ENCODE results near the gene TRAF2. TPM values are rescaled to one million over a fixed set of nuclear protein-coding genes. Genes with fewer than 3 reads are reported as not detected.

TRAF2 gene
- total RNA-seq, 1 donor, result 6.2 TPM

DNA sequence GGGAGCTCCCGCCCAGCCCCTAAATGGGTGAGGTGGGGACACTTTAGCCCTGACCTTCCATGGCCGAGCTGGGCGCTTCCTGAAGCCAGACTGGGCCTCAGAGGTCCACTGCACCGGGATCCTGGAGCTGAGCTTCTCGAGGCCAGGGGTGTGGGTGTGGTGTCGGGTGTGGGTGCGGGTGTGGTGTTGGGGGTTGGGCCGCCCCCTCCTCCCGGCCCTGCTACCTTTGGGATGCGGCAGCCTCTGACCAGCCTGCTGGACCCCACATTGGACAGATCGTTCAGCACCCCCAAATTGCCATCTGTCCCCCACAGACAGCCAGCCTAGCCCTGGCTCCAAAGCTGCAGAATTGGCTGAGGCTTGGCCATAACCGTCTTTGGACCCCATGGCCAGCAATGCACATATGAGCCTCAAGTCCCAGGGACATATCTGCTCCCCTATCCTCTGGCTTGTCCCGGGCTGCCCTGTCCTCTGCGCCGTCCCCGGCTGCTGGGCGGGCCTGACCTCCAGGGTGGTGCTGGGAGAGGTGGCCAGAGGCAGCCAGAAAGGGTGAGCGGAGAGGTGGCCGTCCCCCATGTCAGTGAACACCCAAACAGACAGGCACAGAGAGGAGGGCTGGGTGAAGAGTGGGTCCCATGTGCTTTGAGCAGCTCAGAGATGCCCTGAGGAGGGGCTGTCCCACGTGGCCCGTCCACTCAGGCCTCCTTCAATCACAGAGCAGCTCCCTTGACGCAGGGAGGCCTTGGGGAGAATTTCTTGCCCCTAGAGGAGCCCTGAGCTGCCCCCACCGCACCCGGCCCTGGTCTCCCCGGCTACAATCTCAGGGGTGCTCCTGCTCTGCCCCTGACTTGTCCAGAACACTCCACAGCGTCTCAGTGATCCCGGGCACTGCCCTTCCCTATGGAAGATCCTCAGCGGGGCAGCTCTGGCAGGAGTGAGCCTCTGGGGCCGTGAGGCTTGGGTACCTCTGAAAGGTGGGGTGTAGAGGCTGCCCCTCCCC is 87.6 kb downstream of the TRAF2 start:
- no peak overlapping the region for H2AFZ ChIP-seq (ENCODE audit: low read length)
- H3K4me3 ChIP-seq (ENCODE audit: insufficient read depth, low read length), result no peak overlapping the region
- H3K9me3 ChIP-seq (ENCODE audit: low read depth, low read length), result no peaks in the 10 kb centered on the region
- H3K4me1 ChIP-seq (ENCODE audit: insufficient read depth, low read length), result peaks cover 5% of the 10 kb centered on the region
- no peak overlapping the region for H3K27ac ChIP-seq (ENCODE audit: low read depth, low read length)
- no peak overlapping the region for H3K4me2 ChIP-seq (ENCODE audit: insufficient read depth, low read length)
- no peaks in the 10 kb centered on the region for H3K79me2 ChIP-seq (ENCODE audit: insufficient read depth, low read length)
- H3K36me3 ChIP-seq (ENCODE audit: insufficient read depth, low read length), result no peaks in the 10 kb centered on the region
- DNase-seq (ENCODE audit: insufficient read length, low spot score, missing footprints), result no peak
- TF ChIP-seq, protein P1, sequence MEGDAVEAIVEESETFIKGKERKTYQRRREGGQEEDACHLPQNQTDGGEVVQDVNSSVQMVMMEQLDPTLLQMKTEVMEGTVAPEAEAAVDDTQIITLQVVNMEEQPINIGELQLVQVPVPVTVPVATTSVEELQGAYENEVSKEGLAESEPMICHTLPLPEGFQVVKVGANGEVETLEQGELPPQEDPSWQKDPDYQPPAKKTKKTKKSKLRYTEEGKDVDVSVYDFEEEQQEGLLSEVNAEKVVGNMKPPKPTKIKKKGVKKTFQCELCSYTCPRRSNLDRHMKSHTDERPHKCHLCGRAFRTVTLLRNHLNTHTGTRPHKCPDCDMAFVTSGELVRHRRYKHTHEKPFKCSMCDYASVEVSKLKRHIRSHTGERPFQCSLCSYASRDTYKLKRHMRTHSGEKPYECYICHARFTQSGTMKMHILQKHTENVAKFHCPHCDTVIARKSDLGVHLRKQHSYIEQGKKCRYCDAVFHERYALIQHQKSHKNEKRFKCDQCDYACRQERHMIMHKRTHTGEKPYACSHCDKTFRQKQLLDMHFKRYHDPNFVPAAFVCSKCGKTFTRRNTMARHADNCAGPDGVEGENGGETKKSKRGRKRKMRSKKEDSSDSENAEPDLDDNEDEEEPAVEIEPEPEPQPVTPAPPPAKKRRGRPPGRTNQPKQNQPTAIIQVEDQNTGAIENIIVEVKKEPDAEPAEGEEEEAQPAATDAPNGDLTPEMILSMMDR (IDR thresholded peaks at IDR 0.05; ENCODE audit: extremely low read depth, low read depth, low read length), result no peak
- H3K27me3 ChIP-seq (ENCODE audit: insufficient read depth, low read length), result no peaks in the 10 kb centered on the region
- no peaks in the 10 kb centered on the region for H4K20me1 ChIP-seq (ENCODE audit: insufficient read depth, low read length)

DNA sequence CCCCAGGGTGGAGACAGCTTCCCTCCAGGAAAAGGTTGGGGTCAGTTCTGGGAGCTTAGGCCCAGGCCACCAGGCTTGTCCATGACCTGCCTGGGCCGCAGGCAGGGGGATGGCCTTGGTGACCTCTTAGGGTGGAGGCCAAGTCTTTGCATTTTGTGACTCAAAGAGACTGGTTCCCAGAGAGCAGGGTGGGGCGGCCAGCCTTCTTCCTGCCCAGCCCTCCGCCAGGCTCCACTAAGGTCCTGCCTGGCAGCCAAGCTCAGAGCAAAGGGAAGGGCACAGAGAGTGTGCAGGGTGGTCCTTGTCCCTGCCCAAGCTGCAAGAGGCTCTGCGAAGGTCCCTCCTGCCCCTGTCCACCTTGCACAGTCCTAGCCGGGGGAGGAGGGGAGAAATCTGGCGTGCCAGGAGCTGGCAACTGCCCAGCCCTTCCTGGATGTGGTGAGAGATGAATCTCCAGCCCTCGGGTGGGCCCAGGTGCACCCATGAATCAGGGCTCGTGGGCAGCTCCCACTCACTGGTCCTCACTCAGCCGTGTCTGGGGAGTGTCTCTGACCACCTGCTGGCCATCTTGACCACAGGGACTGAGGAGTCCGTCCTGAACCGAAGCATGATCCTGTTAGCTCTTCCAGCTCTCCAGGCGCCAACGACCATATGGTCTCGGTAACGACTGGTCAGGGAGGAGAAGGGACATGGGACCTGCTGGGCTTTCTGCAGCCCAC is 88.7 kb downstream of the TRAF2 start:
- H3K27ac ChIP-seq (ENCODE audit: low read depth, low read length), result no peak overlapping the region
- no peaks in the 10 kb centered on the region for H3K36me3 ChIP-seq (ENCODE audit: insufficient read depth, low read length)
- H3K4me1 ChIP-seq (ENCODE audit: insufficient read depth, low read length), result peaks cover 5% of the 10 kb centered on the region
- no peak for DNase-seq (ENCODE audit: insufficient read length, low spot score, missing footprints)
- H2AFZ ChIP-seq (ENCODE audit: low read length), result no peak overlapping the region
- H3K27me3 ChIP-seq (ENCODE audit: insufficient read depth, low read length), result no peaks in the 10 kb centered on the region
- H4K20me1 ChIP-seq (ENCODE audit: insufficient read depth, low read length), result no peaks in the 10 kb centered on the region
- TF ChIP-seq, protein P1 (IDR thresholded peaks at IDR 0.05; ENCODE audit: extremely low read depth, low read depth, low read length), result no peak
- H3K4me3 ChIP-seq (ENCODE audit: insufficient read depth, low read length), result no peak overlapping the region
- no peaks in the 10 kb centered on the region for H3K79me2 ChIP-seq (ENCODE audit: insufficient read depth, low read length)
- no peaks in the 10 kb centered on the region for H3K9me3 ChIP-seq (ENCODE audit: low read depth, low read length)
- no peak overlapping the region for H3K4me2 ChIP-seq (ENCODE audit: insufficient read depth, low read length)

DNA sequence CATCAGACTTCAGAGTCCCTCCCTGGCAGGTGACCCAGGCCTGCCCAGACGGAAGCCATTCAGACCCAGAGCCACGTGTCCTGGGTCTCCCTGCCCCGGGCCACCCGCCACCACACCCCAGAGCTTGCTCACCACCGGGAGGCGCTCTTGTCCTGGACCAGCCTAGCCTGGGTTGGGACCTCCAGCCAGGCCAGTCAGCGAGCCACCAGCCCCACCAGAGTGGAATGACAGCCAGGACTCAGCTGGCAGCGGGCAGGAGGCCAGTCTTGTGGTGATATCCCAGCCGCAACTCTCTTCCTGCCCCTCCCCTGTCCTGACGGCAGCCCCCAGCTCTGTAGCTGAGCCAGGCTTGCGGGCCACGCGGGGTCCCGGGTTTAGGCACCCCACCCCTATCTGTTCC is 89.3 kb downstream of the TRAF2 start:
- Histone ChIP-seq H3K27me3 (ENCODE audit: insufficient read depth, low read length) (no peaks in the 10 kb centered on the region), H4K20me1 (ENCODE audit: insufficient read depth, low read length) (no peaks in the 10 kb centered on the region), H3K9me3 (ENCODE audit: low read depth, low read length) (no peaks in the 10 kb centered on the region), H3K27ac (ENCODE audit: low read depth, low read length) (no peak overlapping the region), H3K36me3 (ENCODE audit: insufficient read depth, low read length) (no peaks in the 10 kb centered on the region), H3K4me1 (ENCODE audit: insufficient read depth, low read length) (peaks cover 5% of the 10 kb centered on the region), H3K4me2 (ENCODE audit: insufficient read depth, low read length) (no peak overlapping the region), H3K79me2 (ENCODE audit: insufficient read depth, low read length) (no peaks in the 10 kb centered on the region), H3K4me3 (ENCODE audit: insufficient read depth, low read length) (no peak overlapping the region), H2AFZ (ENCODE audit: low read length) (no peak overlapping the region)
- TF ChIP-seq, protein P1 (IDR thresholded peaks at IDR 0.05; ENCODE audit: extremely low read depth, low read depth, low read length), result peak; percentile 30
- DNase-seq (ENCODE audit: insufficient read length, low spot score, missing footprints), result peak; percentile 97

Small RNA genes lying within 50 kb of the gene (small RNA-seq; reads per million reads assigned to genes)
- not detected for gene MIR4479

Other genes starting within 250 kb of the TRAF2 start
- 3.3 and 6.2 TPM in 2 replicates for gene EGFL7, start 223.6 kb upstream of the TRAF2 start, total RNA-seq
- gene AGPAT2, start 199.1 kb upstream of the TRAF2 start, total RNA-seq, result 26.5 and 30.0 TPM in 2 replicates
- gene DIPK1B, start 173.9 kb upstream of the TRAF2 start, total RNA-seq, result not detected in 2 replicates
- gene LCN10, start 143.6 kb upstream of the TRAF2 start, total RNA-seq, result not detected in 2 replicates
- not detected in 2 replicates for gene LCN6, start 138.0 kb upstream of the TRAF2 start, total RNA-seq
- not detected in 2 replicates for gene LCN8, start 128.3 kb upstream of the TRAF2 start, total RNA-seq
- gene LCN15, start 122.0 kb upstream of the TRAF2 start, total RNA-seq, result not detected in 2 replicates
- 31.8 and 39.8 TPM in 2 replicates for gene TMEM141, start 95.2 kb upstream of the TRAF2 start, total RNA-seq
- under 0.01 TPM in 1 of 2 replicates, not detected in the other for gene CCDC183, start 90.2 kb upstream of the TRAF2 start, total RNA-seq
- 64.2 and 64.8 TPM in 2 replicates for gene RABL6, start 78.6 kb upstream of the TRAF2 start, total RNA-seq
- gene AJM1, start 44.0 kb upstream of the TRAF2 start, total RNA-seq, result 0.88 and 1.1 TPM in 2 replicates
- gene PHPT1, start 37.1 kb upstream of the TRAF2 start, total RNA-seq, result 54.2 and 59.0 TPM in 2 replicates
- gene MAMDC4, start 34.2 kb upstream of the TRAF2 start, total RNA-seq, result 0.88 and 1.4 TPM in 2 replicates
- gene EDF1, start 20.2 kb upstream of the TRAF2 start, total RNA-seq, result 126 and 173 TPM in 2 replicates
- 143 and 157 TPM in 2 replicates for gene FBXW5, start 58.2 kb downstream of the TRAF2 start, total RNA-seq
- gene C8G, start 58.7 kb downstream of the TRAF2 start, total RNA-seq, result 1.2 TPM in 1 of 2 replicates, not detected in the other
- not detected in 2 replicates for gene LCN12, start 65.8 kb downstream of the TRAF2 start, total RNA-seq
- 37.4 and 57.9 TPM in 2 replicates for gene PTGDS, start 91.0 kb downstream of the TRAF2 start, total RNA-seq
- gene LCNL1, start 96.5 kb downstream of the TRAF2 start, total RNA-seq, result 4.4 and 5.4 TPM in 2 replicates
- gene PAXX, start 105.9 kb downstream of the TRAF2 start, total RNA-seq, result 13.3 and 16.6 TPM in 2 replicates
- 1.5 and 2.5 TPM in 2 replicates for gene CLIC3, start 110.1 kb downstream of the TRAF2 start, total RNA-seq
- 19.4 and 20.3 TPM in 2 replicates for gene ABCA2, start 141.7 kb downstream of the TRAF2 start, total RNA-seq
- gene FUT7, start 145.6 kb downstream of the TRAF2 start, total RNA-seq, result not detected in 2 replicates
- 10.0 and 10.1 TPM in 2 replicates for gene NPDC1, start 159.7 kb downstream of the TRAF2 start, total RNA-seq
- not detected in 2 replicates for gene ENTPD2, start 167.5 kb downstream of the TRAF2 start, total RNA-seq
- 0.88 and 1.1 TPM in 2 replicates for gene SAPCD2, start 184.0 kb downstream of the TRAF2 start, total RNA-seq
- gene UAP1L1, start 191.0 kb downstream of the TRAF2 start, total RNA-seq, result 35.9 and 36.9 TPM in 2 replicates
- 94.1 and 103 TPM in 2 replicates for gene MAN1B1, start 200.5 kb downstream of the TRAF2 start, total RNA-seq
- 66.6 and 74.6 TPM in 2 replicates for gene DPP7, start 228.2 kb downstream of the TRAF2 start, total RNA-seq